Amygdala (tissue), 56 donors: ENCODE results near the gene SMG6.

Experiments
- DNase-seq, 56 donors: peaks; one replicate each; lab custom pipeline; 2025; lab: John Stamatoyannopoulos, UW

The SMG6 gene

GRCh38 chr17:2067048-2067561 is 236.5 kb downstream of the SMG6 start:
- DNase-seq, result no peak

GRCh38 chr17:2065949-2066400 is 237.6 kb downstream of the SMG6 start:
- DNase-seq, result no peak

- no peak for DNase-seq
Observed at GRCh38 chr17:2064980-2065785, 238.4 kb downstream of the SMG6 start.

GRCh38 chr17:2064520-2064971 is 239.0 kb downstream of the SMG6 start:
- DNase-seq, result no peak

GRCh38 chr17:2064147-2064489 is 239.5 kb downstream of the SMG6 start:
- DNase-seq, result no peak

GRCh38 chr17:2063261-2064146 is 240.1 kb downstream of the SMG6 start:
- DNase-seq, result no peak

GRCh38 chr17:2062571-2063183 is 240.9 kb downstream of the SMG6 start:
- no peak for DNase-seq

GRCh38 chr17:2061441-2061958 is 242.1 kb downstream of the SMG6 start:
- DNase-seq, result no peak

GRCh38 chr17:2060681-2061440 is 242.7 kb downstream of the SMG6 start:
- no peak for DNase-seq

- DNase-seq, result no peak
Observed at GRCh38 chr17:2060385-2060658, 243.3 kb downstream of the SMG6 start.

GRCh38 chr17:2059547-2060384 is 243.8 kb downstream of the SMG6 start:
- no peak for DNase-seq

GRCh38 chr17:2058586-2059546 is 244.7 kb downstream of the SMG6 start:
- DNase-seq, result peak in 11 of 56 donors; percentile 7 to 63 (median 30)

GRCh38 chr17:2057760-2058585 is 245.6 kb downstream of the SMG6 start:
- no peak for DNase-seq

GRCh38 chr17:2057175-2057759 is 246.3 kb downstream of the SMG6 start:
- DNase-seq, result no peak

- no peak for DNase-seq
Observed at GRCh38 chr17:2056206-2057174, 247.1 kb downstream of the SMG6 start.
